Measurements from ENCODE around the gene ZNF552. TPM values are rescaled to one million over a fixed set of nuclear protein-coding genes. Genes with fewer than 3 reads are reported as not detected.

ZNF552 gene
- total and polyA plus RNA-seq, 12 donors = 1.5 to 6.6 (median 2.7) TPM

DNA sequence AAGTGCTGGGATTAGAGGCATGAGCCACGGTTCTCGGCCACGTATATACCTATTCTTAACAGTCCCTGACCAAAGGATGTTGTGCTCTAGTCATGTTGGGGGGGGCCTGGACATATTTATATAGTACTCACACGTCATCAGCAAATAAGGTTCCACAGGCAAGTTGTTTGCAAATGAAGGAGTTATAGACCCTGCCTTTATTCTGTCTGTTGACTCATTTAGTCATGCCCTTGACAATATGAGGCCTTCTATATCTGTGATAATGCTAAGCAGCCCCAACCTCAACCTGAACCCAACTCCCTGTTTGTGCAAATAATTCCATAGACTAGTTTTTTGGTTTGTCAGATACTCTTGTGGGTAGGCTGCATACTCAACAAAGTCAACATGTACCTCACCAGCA lies 36.4 kb downstream of the ZNF552 start:
- TF ChIP-seq, protein P1, sequence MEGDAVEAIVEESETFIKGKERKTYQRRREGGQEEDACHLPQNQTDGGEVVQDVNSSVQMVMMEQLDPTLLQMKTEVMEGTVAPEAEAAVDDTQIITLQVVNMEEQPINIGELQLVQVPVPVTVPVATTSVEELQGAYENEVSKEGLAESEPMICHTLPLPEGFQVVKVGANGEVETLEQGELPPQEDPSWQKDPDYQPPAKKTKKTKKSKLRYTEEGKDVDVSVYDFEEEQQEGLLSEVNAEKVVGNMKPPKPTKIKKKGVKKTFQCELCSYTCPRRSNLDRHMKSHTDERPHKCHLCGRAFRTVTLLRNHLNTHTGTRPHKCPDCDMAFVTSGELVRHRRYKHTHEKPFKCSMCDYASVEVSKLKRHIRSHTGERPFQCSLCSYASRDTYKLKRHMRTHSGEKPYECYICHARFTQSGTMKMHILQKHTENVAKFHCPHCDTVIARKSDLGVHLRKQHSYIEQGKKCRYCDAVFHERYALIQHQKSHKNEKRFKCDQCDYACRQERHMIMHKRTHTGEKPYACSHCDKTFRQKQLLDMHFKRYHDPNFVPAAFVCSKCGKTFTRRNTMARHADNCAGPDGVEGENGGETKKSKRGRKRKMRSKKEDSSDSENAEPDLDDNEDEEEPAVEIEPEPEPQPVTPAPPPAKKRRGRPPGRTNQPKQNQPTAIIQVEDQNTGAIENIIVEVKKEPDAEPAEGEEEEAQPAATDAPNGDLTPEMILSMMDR (IDR thresholded peaks at IDR 0.05) = no peak
- Histone ChIP-seq H3K9me3 (peaks cover 0 to 100% (median 34%) of the 10 kb centered on the region in 11 donors), H3K27me3 (no peaks in the 10 kb centered on the region), H3K4me1 (peaks cover 0 to 12% (median 3%) of the 10 kb centered on the region in 9 donors), H3K36me3 (peaks cover 7 to 97% (median 73%) of the 10 kb centered on the region in 9 donors), H3K4me3 (no peak overlapping the region), H3K27ac (no peak overlapping the region)
- ATAC-seq (no peak), DNase-seq (no peak)
- intact Hi-C loops (cut with DNase I) = no loop called here
- WGBS, 2 donors = 92 to 96% methylated on average over 4 of the region's 4 CpGs

DNA sequence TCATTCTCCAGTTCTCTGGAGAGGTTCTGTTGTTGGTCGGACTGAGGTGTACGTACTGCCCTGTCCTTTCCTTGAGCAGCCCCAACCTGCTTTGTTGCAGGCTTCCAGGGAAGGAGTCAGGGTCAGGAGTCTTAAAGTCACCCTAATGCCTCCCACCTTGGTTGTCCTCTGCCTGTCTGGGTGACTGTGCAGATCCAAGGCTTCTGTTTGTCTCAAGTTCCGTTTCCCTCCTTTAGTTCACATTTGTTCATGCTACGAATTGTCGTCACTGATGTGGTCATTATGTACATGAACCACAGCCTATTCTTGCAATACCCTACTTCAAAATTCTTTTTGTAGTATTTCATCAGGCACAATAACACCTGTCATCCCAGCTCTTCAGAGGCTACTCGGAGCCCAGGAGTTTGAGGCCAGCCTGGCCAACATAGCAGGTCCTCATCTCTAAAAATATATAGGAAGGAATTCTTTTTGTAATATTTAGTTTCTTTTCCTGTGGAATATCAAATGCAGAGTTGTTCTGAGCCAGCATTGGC lies 37.9 kb downstream of the ZNF552 start:
- DNase-seq = no peak
- Histone ChIP-seq H3K4me3 (no peak overlapping the region), H3K36me3 (peaks cover 7 to 100% (median 77%) of the 10 kb centered on the region in 9 donors), H3K27ac (no peak overlapping the region), H3K27me3 (no peaks in the 10 kb centered on the region), H3K9me3 (peaks cover 0 to 100% (median 38%) of the 10 kb centered on the region in 11 donors), H3K4me1 (peaks cover 0 to 27% (median 7%) of the 10 kb centered on the region in 9 donors)
- 77 to 87% methylated on average over 6 of the region's 6 CpGs for WGBS, 2 donors
- TF ChIP-seq, protein P1 (IDR thresholded peaks at IDR 0.05) = no peak
- ATAC-seq = no peak
- intact Hi-C loops (cut with DNase I) = no loop called here

DNA sequence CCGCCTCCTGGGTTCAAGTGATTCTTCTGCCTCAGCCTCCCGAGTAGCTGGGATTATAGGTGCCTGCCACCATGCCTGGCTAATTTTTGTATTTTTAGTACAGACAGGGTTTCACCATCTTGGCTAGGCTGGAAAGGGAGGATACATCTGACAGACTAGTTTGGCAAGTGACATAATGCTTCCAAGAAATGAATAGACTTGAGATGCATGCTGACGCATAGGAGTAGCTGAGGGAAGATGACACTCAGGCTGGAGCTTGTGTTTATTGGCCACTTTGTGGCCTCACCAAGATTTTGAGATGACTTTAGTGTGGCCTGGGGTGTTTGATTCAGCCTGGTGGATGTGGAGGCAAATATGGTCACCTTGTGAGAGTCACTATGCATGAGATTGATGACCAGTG lies 41.2 kb downstream of the ZNF552 start:
- DNase-seq (no peak), ATAC-seq (no peak)
- intact Hi-C loops (cut with DNase I) = no loop called here
- Histone ChIP-seq H3K9me3 (peaks cover 0 to 84% (median 13%) of the 10 kb centered on the region in 11 donors), H3K27me3 (no peaks in the 10 kb centered on the region), H3K4me3 (no peak overlapping the region), H3K27ac (no peak overlapping the region), H3K36me3 (peaks cover 0 to 77% (median 51%) of the 10 kb centered on the region in 9 donors), H3K4me1 (peaks cover 0 to 46% (median 24%) of the 10 kb centered on the region in 9 donors)
- TF ChIP-seq, protein P1 (IDR thresholded peaks at IDR 0.05) = no peak
- 96% methylated on average over 3 of the region's 3 CpGs for WGBS, 2 donors

DNA sequence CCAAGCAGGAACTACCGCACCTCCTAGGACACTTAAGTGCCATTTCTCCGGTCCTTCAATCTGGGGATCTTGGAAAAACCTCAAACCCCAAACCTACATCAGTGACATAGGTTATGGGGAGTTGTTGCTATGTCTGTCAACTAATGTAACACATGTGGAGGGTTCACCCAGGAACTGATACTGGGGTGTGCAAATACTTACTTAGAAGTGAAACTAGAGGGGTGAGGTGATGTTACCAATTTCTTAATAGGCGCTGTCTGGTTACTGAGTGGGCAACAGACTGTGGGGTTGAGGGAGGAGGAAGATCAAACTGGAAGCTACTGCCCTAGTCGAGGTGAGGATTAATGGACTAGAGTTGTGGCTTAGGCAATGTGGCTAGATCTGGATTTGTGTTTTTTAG lies 43.3 kb downstream of the ZNF552 start:
- DNase-seq = no peak
- 95 to 97% methylated on average over 4 of the region's 4 CpGs for WGBS, 2 donors
- Histone ChIP-seq H3K27ac (no peak overlapping the region), H3K9me3 (peaks cover 0 to 82% (median 9%) of the 10 kb centered on the region in 11 donors), H3K4me3 (no peak overlapping the region), H3K4me1 (peaks cover 0 to 46% (median 24%) of the 10 kb centered on the region in 9 donors), H3K36me3 (peaks cover 0 to 56% (median 31%) of the 10 kb centered on the region in 9 donors), H3K27me3 (no peaks in the 10 kb centered on the region)
- ATAC-seq = no peak
- intact Hi-C loops (cut with DNase I) = no loop called here
- TF ChIP-seq, protein P1 (IDR thresholded peaks at IDR 0.05) = no peak
